Spleen (tissue), 7 donors: Measurements from ENCODE around the gene C1QA.

Source experiments
- POLR2A ChIP-seq, 3 donors: fragments of 450-650 bp; IDR thresholded peaks; one replicate each; pipeline ENCODE4 v1.5.1; 2017; ENCODE audit warnings: antibody characterized with exemption in 3 of 3, mild to moderate bottlenecking in 1 of 3
- POLR2AphosphoS5 ChIP-seq, 3 donors: sonication (generic); formaldehyde crosslinking; IDR thresholded peaks; one replicate each; pipeline ENCODE4 v1.5.1; 2017; ENCODE audit warnings: antibody characterized with exemption in 3 of 3
- TF ChIP-seq, protein P1 (sequence below), 11 experiments: fragments of 200-600 bp in 7 of 11; fragments of 450-650 bp in 4 of 11; sonication (generic) in 4 of 11; IDR thresholded peaks in 8 of 11; conservative IDR thresholded peaks in 3 of 11; 1 replicate in 7 of 11; 2 replicates in 4 of 11; pipeline versions ENCODE4 v1.4.0 to v1.8.0; 2016 to 2021; ENCODE audit warnings: antibody characterized with exemption in 11 of 11, inconsistent platforms in 4 of 11, mild to moderate bottlenecking in 1 of 11
- donor health status: DM: no; HTN: no; CAD: no; lungs with moderate emphysema.
- donor health status: DM: no; HTN: no; CAD: no.
- donor health status: DM: no; HTN: no; CAD: no.

DNA sequence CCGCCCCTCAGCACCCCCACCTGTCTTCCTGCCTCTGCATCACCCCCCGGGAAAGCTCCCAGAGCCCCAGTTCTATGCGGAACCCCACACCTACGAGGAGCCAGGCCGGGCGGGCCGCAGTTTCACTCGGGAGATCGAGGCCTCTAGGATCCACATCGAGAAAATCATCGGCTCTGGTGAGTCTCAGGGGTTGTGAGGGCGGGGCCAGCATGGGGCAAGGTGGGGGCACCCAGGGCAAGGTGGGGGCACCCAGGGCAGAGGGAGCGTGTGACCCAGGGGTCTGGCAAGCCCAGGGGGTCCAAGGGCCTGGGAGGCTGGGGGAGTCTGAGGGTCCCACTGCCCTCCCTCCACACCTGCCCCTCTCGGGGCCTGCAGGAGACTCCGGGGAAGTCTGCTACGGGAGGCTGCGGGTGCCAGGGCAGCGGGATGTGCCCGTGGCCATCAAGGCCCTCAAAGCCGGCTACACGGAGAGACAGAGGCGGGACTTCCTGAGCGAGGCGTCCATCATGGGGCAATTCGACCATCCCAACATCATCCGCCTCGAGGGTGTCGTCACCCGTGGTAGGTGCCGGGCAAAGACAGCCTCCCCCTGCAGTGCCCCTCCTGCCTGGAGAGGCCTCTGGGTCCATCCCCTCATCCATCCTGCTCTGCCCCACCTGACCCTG is 39.0 kb upstream of the C1QA start:
- TF ChIP-seq POLR2A (IDR thresholded peaks at IDR 0.05) (no peak), POLR2AphosphoS5 (IDR thresholded peaks at IDR 0.05) (no peak)
- TF ChIP-seq, protein P1, sequence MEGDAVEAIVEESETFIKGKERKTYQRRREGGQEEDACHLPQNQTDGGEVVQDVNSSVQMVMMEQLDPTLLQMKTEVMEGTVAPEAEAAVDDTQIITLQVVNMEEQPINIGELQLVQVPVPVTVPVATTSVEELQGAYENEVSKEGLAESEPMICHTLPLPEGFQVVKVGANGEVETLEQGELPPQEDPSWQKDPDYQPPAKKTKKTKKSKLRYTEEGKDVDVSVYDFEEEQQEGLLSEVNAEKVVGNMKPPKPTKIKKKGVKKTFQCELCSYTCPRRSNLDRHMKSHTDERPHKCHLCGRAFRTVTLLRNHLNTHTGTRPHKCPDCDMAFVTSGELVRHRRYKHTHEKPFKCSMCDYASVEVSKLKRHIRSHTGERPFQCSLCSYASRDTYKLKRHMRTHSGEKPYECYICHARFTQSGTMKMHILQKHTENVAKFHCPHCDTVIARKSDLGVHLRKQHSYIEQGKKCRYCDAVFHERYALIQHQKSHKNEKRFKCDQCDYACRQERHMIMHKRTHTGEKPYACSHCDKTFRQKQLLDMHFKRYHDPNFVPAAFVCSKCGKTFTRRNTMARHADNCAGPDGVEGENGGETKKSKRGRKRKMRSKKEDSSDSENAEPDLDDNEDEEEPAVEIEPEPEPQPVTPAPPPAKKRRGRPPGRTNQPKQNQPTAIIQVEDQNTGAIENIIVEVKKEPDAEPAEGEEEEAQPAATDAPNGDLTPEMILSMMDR (IDR thresholded peaks at IDR 0.05 in 8 of 11, conservative IDR thresholded peaks at IDR 0.05 in 3 of 11), result no peak
